H1 (cell line): Measurements from ENCODE around the gene R3HDM2. TPM values are rescaled to one million over a fixed set of nuclear protein-coding genes. Genes with fewer than 3 reads are reported as not detected.

Source experiments
- CTCF ChIA-PET: fragments of 300-600 bp; sonication (Branson Sonifier 250); formaldehyde crosslinking; loops from one replicate; lab custom pipeline; 2021; ENCODE audit not compliant: partially characterized antibody; lab: Charles Lee
- POLR2A ChIA-PET: fragments of 300-600 bp; sonication (Branson Sonifier 250); formaldehyde crosslinking; loops from one replicate; lab custom pipeline; 2021; ENCODE audit warnings: inconsistent platforms; ENCODE audit not compliant: partially characterized antibody; lab: Charles Lee
- DNase-seq, 2 experiments: peaks; one replicate each; pipeline versions ENCODE4 v3.0.0 to v3.0.0-alpha.2; 2010 to 2022; ENCODE audit warnings: low spot score in 2 of 2, low read depth in 1 of 2, mixed read lengths in 1 of 2
- FAIRE-seq: peaks from 2 replicates; lab custom pipeline; 2011; peaks lifted over from hg19 to GRCh38; lab: Jason Lieb, UNC
- H2AFZ ChIP-seq: 2 replicates; pipeline ENCODE4 v1.8.1; 2012; ENCODE audit warnings: low read length, inconsistent platforms
- H2AK5ac ChIP-seq: 2 replicates; pipeline ENCODE4 v1.6.1; 2013; ENCODE audit warnings: low read depth, low read length
- H2BK120ac ChIP-seq: replicated peaks from 2 replicates; pipeline ENCODE3; 2013; ENCODE audit warnings: low read depth, low read length, inconsistent platforms
- H2BK12ac ChIP-seq: 2 replicates; pipeline ENCODE4 v1.6.1; 2013; ENCODE audit warnings: low read depth, low read length
- H2BK15ac ChIP-seq: 2 replicates; pipeline ENCODE4 v1.6.1; 2013; ENCODE audit warnings: low read length
- H2BK20ac ChIP-seq: 2 replicates; pipeline ENCODE4 v1.6.1; 2013; ENCODE audit warnings: low read length
- H2BK5ac ChIP-seq: 2 replicates; pipeline ENCODE4 v1.6.1; 2013; ENCODE audit warnings: low read depth, low read length
- H3K14ac ChIP-seq: 2 replicates; pipeline ENCODE4 v1.6.1; 2013; ENCODE audit warnings: inconsistent platforms; ENCODE audit not compliant: insufficient read length
- H3K18ac ChIP-seq: 2 replicates; pipeline ENCODE4 v1.6.1; 2013; ENCODE audit warnings: low read length; ENCODE audit errors: extremely low read depth
- H3K23ac ChIP-seq: 2 replicates; pipeline ENCODE4 v1.6.1; 2013; ENCODE audit warnings: inconsistent platforms; ENCODE audit not compliant: insufficient read length
- H3K23me2 ChIP-seq: 2 replicates; pipeline ENCODE4 v1.6.1; 2013; ENCODE audit warnings: low read depth, low read length
- H3K27ac ChIP-seq: 2 replicates; pipeline ENCODE4 v1.6.1; 2011; ENCODE audit warnings: low read depth, low read length, inconsistent platforms
- H3K27me3 ChIP-seq, 4 experiments: replicated peaks in 1 of 4; 1 replicate in 1 of 4; 2 replicates in 3 of 4; pipeline versions ENCODE4 v1.6.1 to v1.8.1; 2011 to 2013; ENCODE audit warnings: low read length in 3 of 4, mild to moderate bottlenecking in 3 of 4, inconsistent platforms in 2 of 4, mixed read lengths in 2 of 4, moderate library complexity in 1 of 4; ENCODE audit not compliant: control insufficient read depth in 3 of 4, insufficient read depth in 3 of 4; ENCODE audit errors: extremely low read depth in 1 of 4
- H3K36me3 ChIP-seq, 4 experiments: 2 replicates each; pipeline versions ENCODE4 v1.6.1 to v1.8.1; 2011 to 2013; ENCODE audit warnings: mild to moderate bottlenecking in 4 of 4, low read length in 3 of 4, moderate library complexity in 2 of 4, control low read depth in 1 of 4, inconsistent platforms in 1 of 4; ENCODE audit not compliant: insufficient read depth in 4 of 4, control insufficient read depth in 2 of 4
- H3K4ac ChIP-seq: replicated peaks from 2 replicates; pipeline ENCODE3; 2013; ENCODE audit warnings: low read length, low read depth, mixed read lengths, inconsistent platforms; ENCODE audit not compliant: insufficient read length
- H3K4me1 ChIP-seq, 4 experiments: replicated peaks in 1 of 4; 1 replicate in 1 of 4; 2 replicates in 3 of 4; pipeline versions ENCODE4 v1.6.1 to v1.8.1; 2011 to 2013; ENCODE audit warnings: low read length in 3 of 4, inconsistent platforms in 2 of 4, mixed read lengths in 1 of 4; ENCODE audit not compliant: insufficient read depth in 4 of 4, control insufficient read depth in 3 of 4
- H3K4me2 ChIP-seq, 2 experiments: 2 replicates each; pipeline versions ENCODE4 v1.6.1 to v1.8.1; 2011 to 2013; ENCODE audit warnings: low read depth in 2 of 2, low read length in 2 of 2, control low read depth in 1 of 2, inconsistent platforms in 1 of 2, mild to moderate bottlenecking in 1 of 2; ENCODE audit not compliant: insufficient read depth in 1 of 2
- H3K4me3 ChIP-seq, 4 experiments: fragments of 200-600, 300-600 bp in 1 of 4; sonication (generic), shearing (Covaris generic), sonication (Bioruptor Twin) in 1 of 4; 2 replicates each; pipeline versions ENCODE4 v1.5.1 to v1.8.1; 2011 to 2016; ENCODE audit warnings: low read length in 4 of 4, low read depth in 3 of 4, control low read depth in 2 of 4, inconsistent platforms in 2 of 4, mild to moderate bottlenecking in 2 of 4, mixed read lengths in 1 of 4, moderate library complexity in 1 of 4; ENCODE audit not compliant: insufficient read depth in 2 of 4; ENCODE audit errors: extremely low read depth in 1 of 4
- H3K56ac ChIP-seq: replicated peaks from 2 replicates; pipeline ENCODE3; 2013; ENCODE audit warnings: low read depth, mild to moderate bottlenecking, mixed read lengths, low read length, inconsistent platforms; ENCODE audit not compliant: insufficient read length
- H3K79me1 ChIP-seq: 2 replicates; pipeline ENCODE4 v1.6.1; 2013; ENCODE audit warnings: low read depth, low read length, control low read depth
- H3K79me2 ChIP-seq, 2 experiments: 2 replicates each; pipeline versions ENCODE4 v1.6.1 to v1.8.1; 2012 to 2013; ENCODE audit warnings: low read length in 2 of 2, mild to moderate bottlenecking in 2 of 2, inconsistent platforms in 1 of 2; ENCODE audit not compliant: insufficient read depth in 2 of 2, control insufficient read depth in 1 of 2
- H3K9ac ChIP-seq, 4 experiments: replicated peaks in 1 of 4; 1 replicate in 1 of 4; 2 replicates in 3 of 4; pipeline versions ENCODE4 v1.6.1 to v1.8.1; 2011 to 2013; ENCODE audit warnings: low read depth in 3 of 4, low read length in 3 of 4, control low read depth in 2 of 4, mild to moderate bottlenecking in 2 of 4, moderate library complexity in 2 of 4, inconsistent platforms in 1 of 4; ENCODE audit errors: extremely low read depth in 1 of 4
- H3K9me3 ChIP-seq, 2 experiments: 2 replicates each; pipeline versions ENCODE4 v1.6.1 to v1.8.1; 2012 to 2013; ENCODE audit warnings: mild to moderate bottlenecking in 2 of 2, moderate library complexity in 2 of 2, control low read depth in 1 of 2, inconsistent platforms in 1 of 2, low read depth in 1 of 2, low read length in 1 of 2, mixed read lengths in 1 of 2; ENCODE audit not compliant: insufficient read depth in 2 of 2
- H4K20me1 ChIP-seq, 2 experiments: replicated peaks in 1 of 2; 2 replicates each; pipeline versions ENCODE3 to v1.8.1; 2011 to 2013; ENCODE audit warnings: inconsistent platforms in 2 of 2, low read length in 2 of 2, mild to moderate bottlenecking in 1 of 2; ENCODE audit not compliant: insufficient read depth in 2 of 2, control insufficient read depth in 1 of 2
- H4K5ac ChIP-seq: 2 replicates; pipeline ENCODE4 v1.6.1; 2013; ENCODE audit warnings: low read length, low read depth, mixed read lengths, inconsistent platforms; ENCODE audit not compliant: insufficient read length
- H4K8ac ChIP-seq: 2 replicates; pipeline ENCODE4 v1.8.0; 2013; ENCODE audit warnings: mild to moderate bottlenecking, moderate library complexity, low read length, inconsistent platforms; ENCODE audit not compliant: insufficient read depth; ENCODE audit errors: extremely low read depth
- H4K91ac ChIP-seq: replicated peaks from 2 replicates; pipeline ENCODE3; 2013; ENCODE audit warnings: low read length, mixed read lengths, inconsistent platforms; ENCODE audit not compliant: insufficient read length
- EGR1 ChIP-seq: IDR thresholded peaks from 2 replicates; pipeline ENCODE4 v1.6.1; 2011; ENCODE audit warnings: low read depth, low read length, borderline replicate concordance
- EP300 ChIP-seq, 2 experiments: IDR thresholded peaks; 1 replicate in 1 of 2; 2 replicates in 1 of 2; pipeline ENCODE4 v1.6.1; 2011 to 2012; ENCODE audit warnings: low read depth in 2 of 2, low read length in 2 of 2, mild to moderate bottlenecking in 2 of 2, borderline replicate concordance in 1 of 2, inconsistent platforms in 1 of 2, moderate library complexity in 1 of 2
- KDM4A ChIP-seq: IDR thresholded peaks from one replicate; pipeline ENCODE4 v1.7.1; 2012; ENCODE audit warnings: low read depth, mild to moderate bottlenecking, moderate library complexity, low read length, inconsistent platforms; ENCODE audit not compliant: severe bottlenecking
- NANOG ChIP-seq: IDR thresholded peaks from 2 replicates; pipeline ENCODE4 v1.6.1; 2011; ENCODE audit warnings: low read length, low read depth, mild to moderate bottlenecking, inconsistent platforms; ENCODE audit not compliant: insufficient read depth, poor library complexity, severe bottlenecking
- POLR2A ChIP-seq, 2 experiments: IDR thresholded peaks; 1 replicate in 1 of 2; 2 replicates in 1 of 2; pipeline ENCODE4 v1.6.1; 2011; ENCODE audit warnings: low read depth in 2 of 2, low read length in 2 of 2, mild to moderate bottlenecking in 2 of 2; ENCODE audit errors: control extremely low read depth in 1 of 2
- POU5F1 ChIP-seq: IDR thresholded peaks from 2 replicates; pipeline ENCODE4 v1.6.1; 2011; ENCODE audit warnings: low read depth, mild to moderate bottlenecking, low read length, moderate library complexity
- TCF12 ChIP-seq: IDR thresholded peaks from 2 replicates; pipeline ENCODE4 v1.6.1; 2011; ENCODE audit warnings: low read depth, mild to moderate bottlenecking, low read length
- WGBS, 2 experiments: shearing (Covaris generic) in 1 of 2; methylation state at CpG; one replicate each; pipeline versions ENCODE4 v1.1.6 to v1.1.7; 2013 to 2015; ENCODE audit warnings: low lambda C conversion rate in 2 of 2, mixed read lengths in 2 of 2, inconsistent platforms in 1 of 2, low coverage in 1 of 2, missing lambda C conversion rate in 1 of 2; ENCODE audit not compliant: insufficient replicate concordance in 2 of 2, insufficient coverage in 1 of 2, insufficient read length in 1 of 2; ENCODE audit errors: extremely low coverage in 1 of 2, missing lambda C conversion rate in 1 of 2; 5-methylcytosine and 5-hydroxymethylcytosine counted together
- polyA plus RNA-seq, 7 experiments: library from polyadenylated mRNA; depleted of rRNA in 3 of 7; stranded (reverse) in 5 of 7; unstranded in 2 of 7; fragments of >200 nt in 5 of 7; fragments of 200-250 nt in 2 of 7; gene quantifications; 1 replicate in 5 of 7; 2 replicates in 1 of 7; 4 replicates in 1 of 7; pipeline versions ENCODE4 v1.2.1 to v1.2.3, GENCODE V29; 2011 to 2013; ENCODE audit warnings: missing spikeins in 2 of 7, mixed read lengths in 2 of 7
- total RNA-seq: library from RNA; stranded (reverse); fragmentation: NEBNext Ultra II Directional; extraction: Animal tissue kit (Norgen Biotek cat#: 25700); gene quantifications from 2 replicates; pipeline ENCODE4 v1.2.1, GENCODE V29; 2021
- TF ChIP-seq, protein P1 (sequence below): IDR thresholded peaks from 2 replicates; pipeline ENCODE4 v1.6.1; 2012; ENCODE audit warnings: low read length, inconsistent platforms

The R3HDM2 gene
- total and polyA plus RNA-seq, 2 of the 8 experiments (the other 6 are each of a cell fraction or from before 2014, with no cell fraction given), result 25.6 to 27.0 TPM

DNA sequence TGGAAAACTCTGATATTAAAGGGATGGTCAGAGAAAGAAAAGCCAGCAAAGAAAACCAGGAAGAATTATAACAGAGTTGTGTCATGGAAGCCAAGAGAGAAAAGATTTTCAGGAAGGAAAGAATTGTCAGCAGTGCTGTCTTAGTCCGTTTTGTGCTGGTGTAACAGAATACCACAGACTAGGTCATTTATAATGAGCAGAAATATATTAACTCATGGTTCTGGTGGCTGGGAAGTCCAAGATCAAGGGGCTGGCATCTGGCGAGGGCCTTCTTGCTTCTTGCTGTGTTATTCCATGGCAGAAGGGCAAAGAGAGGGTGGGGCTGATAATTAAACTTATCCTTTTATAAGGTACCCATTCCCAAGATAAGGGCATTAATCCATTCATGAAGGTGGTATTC, 17.8 kb upstream of the R3HDM2 start:
- no peak overlapping the region for H3K4me2 ChIP-seq
- no peak overlapping the region for H2BK120ac ChIP-seq
- H4K20me1 ChIP-seq, result no peaks in the 10 kb centered on the region
- no peaks in the 10 kb centered on the region for H3K36me3 ChIP-seq
- no peaks in the 10 kb centered on the region for H3K79me1 ChIP-seq
- H2BK20ac ChIP-seq, result no peak overlapping the region
- H4K91ac ChIP-seq, result no peak overlapping the region
- no peak overlapping the region for H3K9ac ChIP-seq
- no peaks in the 10 kb centered on the region for H3K23me2 ChIP-seq
- H3K18ac ChIP-seq, result no peak overlapping the region
- H2BK12ac ChIP-seq, result no peak overlapping the region
- CTCF ChIA-PET, result interaction anchor here (0.7 to 18.5 kb wide), 6 partner anchors 10 to 205 kb away, joined by 3 to 478 read pairs (median 168); partner anchors contain the start of genes ARHGAP9, INHBC, MARS1 and STAC3
- H3K23ac ChIP-seq, result no peak overlapping the region
- 88% methylated on average over 2 of the region's 2 CpGs; no CpG with 5 or more reads in 1 of the 2 experiments for WGBS, 2 experiments
- H3K4me3 ChIP-seq, result no peak overlapping the region
- no peak overlapping the region for H3K56ac ChIP-seq
- no peaks in the 10 kb centered on the region for H3K9me3 ChIP-seq
- no peak overlapping the region for H2AK5ac ChIP-seq
- no peak for FAIRE-seq
- no peak overlapping the region for H2BK5ac ChIP-seq
- H3K14ac ChIP-seq, result no peak overlapping the region
- POLR2A ChIA-PET, result interaction anchor here (0.8 to 11.2 kb wide), 2 partner anchors 16 to 148 kb away, joined by 3 to 168 read pairs; partner anchors contain the start of genes INHBC and R3HDM2
- H3K4ac ChIP-seq, result no peak overlapping the region
- H4K5ac ChIP-seq, result no peak overlapping the region
- H2AFZ ChIP-seq, result no peak overlapping the region
- H3K4me1 ChIP-seq, result peaks cover 0 to 4% (median 0%) of the 10 kb centered on the region in 4 experiments; a peak in 4 of 7 replicates
- no peak overlapping the region for H4K8ac ChIP-seq
- H2BK15ac ChIP-seq, result no peak overlapping the region
- TF ChIP-seq KDM4A (no peak), NANOG (no peak), EGR1 (no peak), POU5F1 (no peak), TCF12 (no peak), EP300 (IDR thresholded peaks at IDR 0.05; ENCODE audit: borderline replicate concordance in 1 of 2, low read depth in 2 of 2, low read length in 2 of 2) (no peak), POLR2A (IDR thresholded peaks at IDR 0.05; ENCODE audit: control extremely low read depth in 1 of 2, low read depth in 2 of 2, low read length in 2 of 2) (no peak)
- TF ChIP-seq, protein P1, sequence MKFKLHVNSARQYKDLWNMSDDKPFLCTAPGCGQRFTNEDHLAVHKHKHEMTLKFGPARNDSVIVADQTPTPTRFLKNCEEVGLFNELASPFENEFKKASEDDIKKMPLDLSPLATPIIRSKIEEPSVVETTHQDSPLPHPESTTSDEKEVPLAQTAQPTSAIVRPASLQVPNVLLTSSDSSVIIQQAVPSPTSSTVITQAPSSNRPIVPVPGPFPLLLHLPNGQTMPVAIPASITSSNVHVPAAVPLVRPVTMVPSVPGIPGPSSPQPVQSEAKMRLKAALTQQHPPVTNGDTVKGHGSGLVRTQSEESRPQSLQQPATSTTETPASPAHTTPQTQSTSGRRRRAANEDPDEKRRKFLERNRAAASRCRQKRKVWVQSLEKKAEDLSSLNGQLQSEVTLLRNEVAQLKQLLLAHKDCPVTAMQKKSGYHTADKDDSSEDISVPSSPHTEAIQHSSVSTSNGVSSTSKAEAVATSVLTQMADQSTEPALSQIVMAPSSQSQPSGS, result no peak
- H3K79me2 ChIP-seq, result no peaks in the 10 kb centered on the region
- no peak overlapping the region for H3K27ac ChIP-seq
- H3K27me3 ChIP-seq, result no peaks in the 10 kb centered on the region
- DNase-seq, result no peak
